ENCODE results near the gene FILIP1.

Gene FILIP1

GRCh38 chr6:75449630-75450206 is 43.9 kb downstream of the FILIP1 start:
- H3K27ac ChIP-seq (ENCODE audit: low read depth, low read length), result no peak overlapping the region
- H3K4me2 ChIP-seq (ENCODE audit: low read depth, low read length, poor library complexity, severe bottlenecking), result no peak overlapping the region
- no peaks in the 10 kb centered on the region for H3K36me3 ChIP-seq (ENCODE audit: low read length)
- no peaks in the 10 kb centered on the region for H3K79me2 ChIP-seq (ENCODE audit: insufficient read depth, low read length)
- no peaks in the 10 kb centered on the region for H3K9me3 ChIP-seq (ENCODE audit: insufficient read depth, low read length)
- H2AFZ ChIP-seq (ENCODE audit: low read depth, low read length, severe bottlenecking), result no peak overlapping the region
- no peaks in the 10 kb centered on the region for H3K27me3 ChIP-seq (ENCODE audit: low read length)
- no peak overlapping the region for H3K9ac ChIP-seq (ENCODE audit: low read length)
- no peaks in the 10 kb centered on the region for H4K20me1 ChIP-seq (ENCODE audit: low read depth, low read length)
- no peaks in the 10 kb centered on the region for H3K9me2 ChIP-seq (replicated peaks; ENCODE audit: insufficient read depth, low read length)
- H3K4me3 ChIP-seq (ENCODE audit: insufficient read depth, low read length, poor library complexity, severe bottlenecking), result no peak overlapping the region
- H3F3A ChIP-seq (ENCODE audit: insufficient read depth), result no peaks in the 10 kb centered on the region
- no peak for TF ChIP-seq EZH2phosphoT487 (conservative IDR thresholded peaks at IDR 0.05; ENCODE audit: low read length)
- no peak for TF ChIP-seq CTCF (IDR thresholded peaks at IDR 0.05; ENCODE audit: insufficient read depth, low read length, poor library complexity, severe bottlenecking)

- Histone ChIP-seq H3F3A (ENCODE audit: insufficient read depth) (no peaks in the 10 kb centered on the region), H4K20me1 (ENCODE audit: low read depth, low read length) (no peaks in the 10 kb centered on the region), H3K9me2 (replicated peaks; ENCODE audit: insufficient read depth, low read length) (no peaks in the 10 kb centered on the region), H3K9me3 (ENCODE audit: insufficient read depth, low read length) (no peaks in the 10 kb centered on the region), H3K4me2 (ENCODE audit: low read depth, low read length, poor library complexity, severe bottlenecking) (no peak overlapping the region), H3K79me2 (ENCODE audit: insufficient read depth, low read length) (no peaks in the 10 kb centered on the region), H3K4me3 (ENCODE audit: insufficient read depth, low read length, poor library complexity, severe bottlenecking) (no peak overlapping the region), H2AFZ (ENCODE audit: low read depth, low read length, severe bottlenecking) (no peak overlapping the region), H3K36me3 (ENCODE audit: low read length) (no peaks in the 10 kb centered on the region), H3K9ac (ENCODE audit: low read length) (no peak overlapping the region), H3K27ac (ENCODE audit: low read depth, low read length) (no peak overlapping the region), H3K27me3 (ENCODE audit: low read length) (no peaks in the 10 kb centered on the region)
- no peak for TF ChIP-seq CTCF (IDR thresholded peaks at IDR 0.05; ENCODE audit: insufficient read depth, low read length, poor library complexity, severe bottlenecking)
- no peak for TF ChIP-seq EZH2phosphoT487 (conservative IDR thresholded peaks at IDR 0.05; ENCODE audit: low read length)
These were observed 47.2 kb downstream of the FILIP1 start for GRCh38 chr6:75446241-75446880.

- Histone ChIP-seq H4K20me1 (ENCODE audit: low read depth, low read length) (no peaks in the 10 kb centered on the region), H3K79me2 (ENCODE audit: insufficient read depth, low read length) (no peaks in the 10 kb centered on the region), H2AFZ (ENCODE audit: low read depth, low read length, severe bottlenecking) (no peak overlapping the region), H3F3A (ENCODE audit: insufficient read depth) (no peaks in the 10 kb centered on the region), H3K9me3 (ENCODE audit: insufficient read depth, low read length) (no peaks in the 10 kb centered on the region), H3K9me2 (replicated peaks; ENCODE audit: insufficient read depth, low read length) (no peaks in the 10 kb centered on the region), H3K4me3 (ENCODE audit: insufficient read depth, low read length, poor library complexity, severe bottlenecking) (no peak overlapping the region), H3K27ac (ENCODE audit: low read depth, low read length) (no peak overlapping the region), H3K9ac (ENCODE audit: low read length) (no peak overlapping the region), H3K27me3 (ENCODE audit: low read length) (no peaks in the 10 kb centered on the region), H3K36me3 (ENCODE audit: low read length) (no peaks in the 10 kb centered on the region), H3K4me2 (ENCODE audit: low read depth, low read length, poor library complexity, severe bottlenecking) (no peak overlapping the region)
- TF ChIP-seq CTCF (IDR thresholded peaks at IDR 0.05; ENCODE audit: insufficient read depth, low read length, poor library complexity, severe bottlenecking) (no peak), EZH2phosphoT487 (conservative IDR thresholded peaks at IDR 0.05; ENCODE audit: low read length) (no peak)
These were observed 47.9 kb downstream of the FILIP1 start for GRCh38 chr6:75445738-75446137.

Measured in SU-DHL-6 (cell line).